WTC11 (cell line): ENCODE data around the gene EFHD2. TPM values are rescaled to one million over a fixed set of nuclear protein-coding genes. Genes with fewer than 3 reads are reported as not detected.

Experiments used
- ATAC-seq: fragments of 200-7000 bp; cut with Tn5 transposase; 2 replicates; pipeline ENCODE4 v1.10.0; 2021; ENCODE audit warnings: mild to moderate bottlenecking, moderate library complexity
- CTCF ChIA-PET: fragments of 300-600 bp; sonication (Branson Sonifier 250); formaldehyde crosslinking; loops from one replicate; lab custom pipeline; 2021; ENCODE audit warnings: antibody characterized with exemption; lab: Charles Lee
- POLR2A ChIA-PET: fragments of 350-600 bp; sonication (Branson Sonifier 250); formaldehyde crosslinking; loops from one replicate; lab custom pipeline; 2021; ENCODE audit warnings: antibody characterized with exemption; lab: Charles Lee
- DNase-seq: peaks from one replicate; pipeline ENCODE4 v3.0.0; 2021; ENCODE audit warnings: low spot score
- H3K27ac Mint-ChIP-seq: 2 replicates; pipeline ENCODE4 v1.8.0; 2021; ENCODE audit warnings: mixed read lengths
- H3K27me3 Mint-ChIP-seq: 2 replicates; pipeline ENCODE4 v1.8.0; 2021; ENCODE audit warnings: low read depth, mild to moderate bottlenecking, moderate library complexity, mixed read lengths
- H3K36me3 Mint-ChIP-seq: 2 replicates; pipeline ENCODE4 v1.8.0; 2021; ENCODE audit warnings: mixed read lengths
- H3K4me1 Mint-ChIP-seq: 2 replicates; pipeline ENCODE4 v1.8.0; 2022; ENCODE audit warnings: mixed read lengths
- H3K4me3 Mint-ChIP-seq: 2 replicates; pipeline ENCODE4 v1.8.0; 2021; ENCODE audit warnings: mild to moderate bottlenecking, moderate library complexity, mixed read lengths
- H3K9me3 Mint-ChIP-seq: 2 replicates; pipeline ENCODE4 v1.8.0; 2021; ENCODE audit warnings: mixed read lengths
- ATF3 ChIP-seq: sonication (generic); formaldehyde crosslinking; conservative IDR thresholded peaks from 2 replicates; pipeline ENCODE4 v1.8.1; 2022; ENCODE audit warnings: mild to moderate bottlenecking, missing genetic modification reagents
- CTCF ChIP-seq: fragments of 200-600 bp; IDR thresholded peaks from 2 replicates; pipeline ENCODE4 v1.8.0; 2022; ENCODE audit warnings: antibody characterized with exemption
- E2F5 ChIP-seq: sonication (generic); formaldehyde crosslinking; IDR thresholded peaks from 2 replicates; pipeline ENCODE4 v1.8.1; 2022; ENCODE audit warnings: mild to moderate bottlenecking, moderate library complexity, missing genetic modification reagents
- ELF4 ChIP-seq: sonication (generic); formaldehyde crosslinking; IDR thresholded peaks from 2 replicates; pipeline ENCODE4 v1.8.1; 2022; ENCODE audit warnings: low read depth, mild to moderate bottlenecking, moderate library complexity, missing genetic modification reagents
- FOXK1 ChIP-seq: sonication (generic); formaldehyde crosslinking; IDR thresholded peaks from 2 replicates; pipeline ENCODE4 v1.8.0; 2022; ENCODE audit warnings: mild to moderate bottlenecking, moderate library complexity, missing genetic modification reagents
- JAZF1 ChIP-seq: fragments of 250-450 bp; sonication (Bioruptor Pico); IDR thresholded peaks from 2 replicates; pipeline ENCODE4 v1.9.0; 2021; ENCODE audit warnings: moderate library complexity, mild to moderate bottlenecking, inconsistent platforms
- KAT7 ChIP-seq: sonication (generic); formaldehyde crosslinking; IDR thresholded peaks from 2 replicates; pipeline ENCODE4 v1.8.1; 2023; ENCODE audit warnings: missing genetic modification reagents, mild to moderate bottlenecking, borderline replicate concordance
- NR1H2 ChIP-seq: sonication (generic); formaldehyde crosslinking; IDR thresholded peaks from 2 replicates; pipeline ENCODE4 v1.9.0; 2021; ENCODE audit warnings: mild to moderate bottlenecking, moderate library complexity, missing genetic modification reagents
- OVOL2 ChIP-seq: fragments of 250-450 bp; sonication (Bioruptor Pico); IDR thresholded peaks from 2 replicates; pipeline ENCODE4 v1.9.0; 2021; ENCODE audit warnings: mild to moderate bottlenecking, borderline replicate concordance
- SMAD4 ChIP-seq: sonication (generic); formaldehyde crosslinking; IDR thresholded peaks from 2 replicates; pipeline ENCODE4 v1.8.0; 2022; ENCODE audit warnings: mild to moderate bottlenecking, missing genetic modification reagents
- ZBTB21 ChIP-seq: sonication (generic); formaldehyde crosslinking; IDR thresholded peaks from 2 replicates; pipeline ENCODE4 v1.8.1; 2023; ENCODE audit warnings: mild to moderate bottlenecking, missing genetic modification reagents, borderline replicate concordance
- ZNF396 ChIP-seq: fragments of 250-450 bp; sonication (Bioruptor Pico); IDR thresholded peaks from 2 replicates; pipeline ENCODE4 v1.8.0; 2021; ENCODE audit warnings: mild to moderate bottlenecking, moderate library complexity, borderline replicate concordance
- ZNF416 ChIP-seq: fragments of 250-450 bp; sonication (Bioruptor Pico); IDR thresholded peaks from 2 replicates; pipeline ENCODE4 v1.9.0; 2021; ENCODE audit warnings: mild to moderate bottlenecking, inconsistent platforms
- total RNA-seq: library from RNA; stranded (reverse); gene quantifications from 3 replicates; pipeline ENCODE4 v1.2.3, GENCODE V29; 2021
- TF ChIP-seq, protein P1 (sequence below): fragments of 250-450 bp; sonication (Bioruptor Pico); IDR thresholded peaks from 2 replicates; pipeline ENCODE4 v1.9.0; 2021; ENCODE audit warnings: mild to moderate bottlenecking, borderline replicate concordance
- TF ChIP-seq, protein P2 (sequence below): sonication (generic); formaldehyde crosslinking; IDR thresholded peaks from 2 replicates; pipeline ENCODE4 v1.8.1; 2022; ENCODE audit warnings: missing genetic modification reagents, borderline replicate concordance
- TF ChIP-seq, protein P3 (sequence below): fragments of 250-450 bp; sonication (Bioruptor Pico); conservative IDR thresholded peaks from 2 replicates; pipeline ENCODE4 v1.9.0; 2021; ENCODE audit warnings: mild to moderate bottlenecking

EFHD2 gene
- total RNA-seq, 1 experiment from 2014 or later, result 23.8 TPM

DNA sequence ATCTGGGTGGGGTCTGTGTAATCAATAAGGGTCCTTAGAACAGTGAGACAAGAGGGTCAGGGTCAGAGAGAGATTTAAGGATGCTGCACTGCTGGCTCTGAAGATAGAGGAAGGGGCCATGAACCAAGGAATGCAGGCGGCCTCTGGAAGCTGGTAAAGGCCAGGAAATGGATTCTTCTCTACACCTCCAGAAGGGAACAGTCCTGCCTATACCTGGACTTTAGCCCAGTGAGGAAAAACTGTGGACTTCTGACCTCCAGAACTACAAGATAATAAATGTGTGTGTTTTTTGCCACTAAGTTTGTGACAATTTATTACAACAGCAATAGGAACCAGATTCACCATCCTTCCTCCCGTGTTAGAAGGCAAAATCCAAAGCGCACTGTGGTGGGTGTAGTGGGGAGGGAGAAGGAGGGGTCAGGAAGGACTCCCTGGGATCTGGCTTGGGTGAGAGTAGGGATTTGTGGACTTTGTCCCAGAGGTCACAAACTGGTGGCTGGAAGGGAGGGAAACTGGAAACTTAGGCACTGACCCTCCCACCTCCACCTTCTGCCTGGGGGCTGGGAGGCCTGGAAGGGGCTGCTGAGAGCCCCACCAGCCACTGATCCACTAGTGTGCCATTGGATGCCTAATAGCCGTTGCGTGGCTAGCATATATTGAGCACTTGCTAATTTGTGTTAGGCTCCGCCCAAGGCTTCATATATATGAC, 41.5 kb downstream of the EFHD2 start (continued):
- TF ChIP-seq ZBTB21 (CRISPR knock-in tag), result no peak
- TF ChIP-seq E2F5, result no peak
- TF ChIP-seq, protein P1, sequence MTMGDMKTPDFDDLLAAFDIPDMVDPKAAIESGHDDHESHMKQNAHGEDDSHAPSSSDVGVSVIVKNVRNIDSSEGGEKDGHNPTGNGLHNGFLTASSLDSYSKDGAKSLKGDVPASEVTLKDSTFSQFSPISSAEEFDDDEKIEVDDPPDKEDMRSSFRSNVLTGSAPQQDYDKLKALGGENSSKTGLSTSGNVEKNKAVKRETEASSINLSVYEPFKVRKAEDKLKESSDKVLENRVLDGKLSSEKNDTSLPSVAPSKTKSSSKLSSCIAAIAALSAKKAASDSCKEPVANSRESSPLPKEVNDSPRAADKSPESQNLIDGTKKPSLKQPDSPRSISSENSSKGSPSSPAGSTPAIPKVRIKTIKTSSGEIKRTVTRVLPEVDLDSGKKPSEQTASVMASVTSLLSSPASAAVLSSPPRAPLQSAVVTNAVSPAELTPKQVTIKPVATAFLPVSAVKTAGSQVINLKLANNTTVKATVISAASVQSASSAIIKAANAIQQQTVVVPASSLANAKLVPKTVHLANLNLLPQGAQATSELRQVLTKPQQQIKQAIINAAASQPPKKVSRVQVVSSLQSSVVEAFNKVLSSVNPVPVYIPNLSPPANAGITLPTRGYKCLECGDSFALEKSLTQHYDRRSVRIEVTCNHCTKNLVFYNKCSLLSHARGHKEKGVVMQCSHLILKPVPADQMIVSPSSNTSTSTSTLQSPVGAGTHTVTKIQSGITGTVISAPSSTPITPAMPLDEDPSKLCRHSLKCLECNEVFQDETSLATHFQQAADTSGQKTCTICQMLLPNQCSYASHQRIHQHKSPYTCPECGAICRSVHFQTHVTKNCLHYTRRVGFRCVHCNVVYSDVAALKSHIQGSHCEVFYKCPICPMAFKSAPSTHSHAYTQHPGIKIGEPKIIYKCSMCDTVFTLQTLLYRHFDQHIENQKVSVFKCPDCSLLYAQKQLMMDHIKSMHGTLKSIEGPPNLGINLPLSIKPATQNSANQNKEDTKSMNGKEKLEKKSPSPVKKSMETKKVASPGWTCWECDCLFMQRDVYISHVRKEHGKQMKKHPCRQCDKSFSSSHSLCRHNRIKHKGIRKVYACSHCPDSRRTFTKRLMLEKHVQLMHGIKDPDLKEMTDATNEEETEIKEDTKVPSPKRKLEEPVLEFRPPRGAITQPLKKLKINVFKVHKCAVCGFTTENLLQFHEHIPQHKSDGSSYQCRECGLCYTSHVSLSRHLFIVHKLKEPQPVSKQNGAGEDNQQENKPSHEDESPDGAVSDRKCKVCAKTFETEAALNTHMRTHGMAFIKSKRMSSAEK (CRISPR knock-in tag), result no peak
- TF ChIP-seq KAT7, result no peak
- no peak for TF ChIP-seq ZNF396
- TF ChIP-seq OVOL2 (CRISPR knock-in tag), result no peak
- TF ChIP-seq, protein P2, sequence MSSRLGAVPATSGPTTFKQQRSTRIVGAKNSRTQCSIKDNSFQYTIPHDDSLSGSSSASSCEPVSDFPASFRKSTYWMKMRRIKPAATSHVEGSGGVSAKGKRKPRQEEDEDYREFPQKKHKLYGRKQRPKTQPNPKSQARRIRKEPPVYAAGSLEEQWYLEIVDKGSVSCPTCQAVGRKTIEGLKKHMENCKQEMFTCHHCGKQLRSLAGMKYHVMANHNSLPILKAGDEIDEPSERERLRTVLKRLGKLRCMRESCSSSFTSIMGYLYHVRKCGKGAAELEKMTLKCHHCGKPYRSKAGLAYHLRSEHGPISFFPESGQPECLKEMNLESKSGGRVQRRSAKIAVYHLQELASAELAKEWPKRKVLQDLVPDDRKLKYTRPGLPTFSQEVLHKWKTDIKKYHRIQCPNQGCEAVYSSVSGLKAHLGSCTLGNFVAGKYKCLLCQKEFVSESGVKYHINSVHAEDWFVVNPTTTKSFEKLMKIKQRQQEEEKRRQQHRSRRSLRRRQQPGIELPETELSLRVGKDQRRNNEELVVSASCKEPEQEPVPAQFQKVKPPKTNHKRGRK (CRISPR knock-in tag), result no peak
- no peak for TF ChIP-seq ELF4 (CRISPR knock-in tag)
- no peak for TF ChIP-seq JAZF1
- no peak for TF ChIP-seq NR1H2 (CRISPR knock-in tag)
- TF ChIP-seq, all 79 proteins: peak for 0

GRCh38 chr1:15452216-15452615, 42.5 kb downstream of the EFHD2 start:
- Mint-ChIP-seq H3K36me3 (no peaks in the 10 kb centered on the region), H3K27me3 (0 out of 2 replicates have a peak, but pooled peaks cover 4% of the 10 kb centered on the region), H3K27ac (no peak overlapping the region), H3K4me1 (no peaks in the 10 kb centered on the region), H3K4me3 (no peak overlapping the region), H3K9me3 (peaks cover 19% of the 10 kb centered on the region)
- ATAC-seq, result no peak
- POLR2A ChIA-PET, result no interaction called here
- CTCF ChIA-PET, result no interaction called here
- TF ChIP-seq CTCF (no peak), SMAD4 (CRISPR knock-in tag) (no peak), ATF3 (CRISPR knock-in tag) (no peak), FOXK1 (CRISPR knock-in tag) (no peak), KAT7 (no peak), NR1H2 (CRISPR knock-in tag) (no peak), ZNF416 (CRISPR knock-in tag) (no peak)
- TF ChIP-seq, protein P3, sequence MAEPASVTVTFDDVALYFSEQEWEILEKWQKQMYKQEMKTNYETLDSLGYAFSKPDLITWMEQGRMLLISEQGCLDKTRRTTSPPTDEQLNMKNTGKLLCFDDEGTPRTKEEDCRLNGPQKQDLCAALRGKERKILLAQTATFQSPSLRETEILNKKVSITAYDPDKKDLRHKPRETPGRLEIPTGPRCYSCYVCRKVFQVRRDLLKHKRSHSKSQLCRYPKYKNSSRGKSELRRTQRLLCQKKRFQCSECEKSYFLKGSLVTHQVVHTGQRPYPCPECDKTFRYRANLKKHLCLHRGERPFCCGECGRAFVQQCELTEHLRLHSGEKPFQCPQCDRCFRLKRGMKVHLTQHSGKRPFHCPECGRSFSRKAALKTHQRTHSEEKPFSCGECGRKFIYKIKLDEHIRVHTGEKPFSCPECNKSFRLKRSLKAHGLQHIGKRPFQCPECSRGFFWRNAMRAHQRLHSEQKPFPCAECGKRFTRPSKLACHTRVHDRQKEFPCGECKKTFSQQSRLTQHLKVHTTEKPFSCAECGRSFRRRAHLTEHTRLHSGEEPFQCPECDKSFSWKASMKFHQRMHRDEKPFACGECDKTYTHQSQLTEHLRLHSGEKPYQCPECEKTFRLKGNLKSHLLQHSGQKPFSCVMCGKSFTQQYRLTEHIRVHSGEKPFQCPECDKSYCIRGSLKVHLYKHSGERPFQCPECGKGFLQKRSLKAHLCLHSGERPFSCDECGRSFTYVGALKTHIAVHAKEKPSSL (CRISPR knock-in tag), result no peak
- no peak for DNase-seq
